UCSD-AML1 (cell line): Measurements from ENCODE around the gene PLB1.

Experiments used
- DNase-seq: peaks from one replicate; lab custom pipeline; 2025; ENCODE audit not compliant: unreplicated experiment; lab: John Stamatoyannopoulos, UW

PLB1 gene, protein sequence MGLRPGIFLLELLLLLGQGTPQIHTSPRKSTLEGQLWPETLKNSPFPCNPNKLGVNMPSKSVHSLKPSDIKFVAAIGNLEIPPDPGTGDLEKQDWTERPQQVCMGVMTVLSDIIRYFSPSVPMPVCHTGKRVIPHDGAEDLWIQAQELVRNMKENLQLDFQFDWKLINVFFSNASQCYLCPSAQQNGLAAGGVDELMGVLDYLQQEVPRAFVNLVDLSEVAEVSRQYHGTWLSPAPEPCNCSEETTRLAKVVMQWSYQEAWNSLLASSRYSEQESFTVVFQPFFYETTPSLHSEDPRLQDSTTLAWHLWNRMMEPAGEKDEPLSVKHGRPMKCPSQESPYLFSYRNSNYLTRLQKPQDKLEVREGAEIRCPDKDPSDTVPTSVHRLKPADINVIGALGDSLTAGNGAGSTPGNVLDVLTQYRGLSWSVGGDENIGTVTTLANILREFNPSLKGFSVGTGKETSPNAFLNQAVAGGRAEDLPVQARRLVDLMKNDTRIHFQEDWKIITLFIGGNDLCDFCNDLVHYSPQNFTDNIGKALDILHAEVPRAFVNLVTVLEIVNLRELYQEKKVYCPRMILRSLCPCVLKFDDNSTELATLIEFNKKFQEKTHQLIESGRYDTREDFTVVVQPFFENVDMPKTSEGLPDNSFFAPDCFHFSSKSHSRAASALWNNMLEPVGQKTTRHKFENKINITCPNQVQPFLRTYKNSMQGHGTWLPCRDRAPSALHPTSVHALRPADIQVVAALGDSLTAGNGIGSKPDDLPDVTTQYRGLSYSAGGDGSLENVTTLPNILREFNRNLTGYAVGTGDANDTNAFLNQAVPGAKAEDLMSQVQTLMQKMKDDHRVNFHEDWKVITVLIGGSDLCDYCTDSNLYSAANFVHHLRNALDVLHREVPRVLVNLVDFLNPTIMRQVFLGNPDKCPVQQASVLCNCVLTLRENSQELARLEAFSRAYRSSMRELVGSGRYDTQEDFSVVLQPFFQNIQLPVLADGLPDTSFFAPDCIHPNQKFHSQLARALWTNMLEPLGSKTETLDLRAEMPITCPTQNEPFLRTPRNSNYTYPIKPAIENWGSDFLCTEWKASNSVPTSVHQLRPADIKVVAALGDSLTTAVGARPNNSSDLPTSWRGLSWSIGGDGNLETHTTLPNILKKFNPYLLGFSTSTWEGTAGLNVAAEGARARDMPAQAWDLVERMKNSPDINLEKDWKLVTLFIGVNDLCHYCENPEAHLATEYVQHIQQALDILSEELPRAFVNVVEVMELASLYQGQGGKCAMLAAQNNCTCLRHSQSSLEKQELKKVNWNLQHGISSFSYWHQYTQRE (N-terminal part only)

DNA sequence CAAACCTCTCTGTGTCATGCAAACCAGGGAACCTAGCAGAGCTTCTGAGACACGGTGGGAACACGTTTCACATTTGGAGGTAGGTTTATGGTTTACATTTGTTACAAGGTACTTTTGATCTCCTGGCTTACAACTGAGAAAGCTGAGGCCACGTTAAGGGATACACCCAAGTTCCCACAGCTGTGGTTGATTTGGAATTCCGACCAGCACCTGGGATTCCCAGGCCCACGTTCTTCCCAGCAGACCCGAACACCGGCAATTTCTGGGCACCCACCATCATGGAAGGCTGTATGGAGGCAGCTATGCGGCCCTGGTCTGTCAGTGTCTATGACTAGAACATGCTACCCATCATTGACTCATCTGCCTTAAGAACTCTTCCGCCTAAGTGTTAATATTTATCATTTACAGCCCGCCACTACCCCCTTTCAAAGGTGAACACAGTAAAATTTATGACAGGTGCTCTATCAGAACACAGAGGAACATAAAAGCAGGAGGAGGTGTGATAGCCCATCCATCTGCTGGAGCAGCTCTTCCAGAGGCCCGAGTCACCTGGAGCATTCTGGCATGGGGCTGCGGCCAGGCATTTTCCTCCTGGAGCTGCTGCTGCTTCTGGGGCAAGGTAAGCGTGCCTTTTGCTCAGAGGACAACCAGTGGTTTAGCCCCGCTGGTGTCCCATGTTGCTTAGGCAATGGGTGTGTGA lies at the start of gene PLB1:
Gene PLB1 (plus strand): TSS at position 510 of the 700 bp plus-strand sequence. CDS start 55 bp downstream, at position 565.
- no peak for DNase-seq

DNA sequence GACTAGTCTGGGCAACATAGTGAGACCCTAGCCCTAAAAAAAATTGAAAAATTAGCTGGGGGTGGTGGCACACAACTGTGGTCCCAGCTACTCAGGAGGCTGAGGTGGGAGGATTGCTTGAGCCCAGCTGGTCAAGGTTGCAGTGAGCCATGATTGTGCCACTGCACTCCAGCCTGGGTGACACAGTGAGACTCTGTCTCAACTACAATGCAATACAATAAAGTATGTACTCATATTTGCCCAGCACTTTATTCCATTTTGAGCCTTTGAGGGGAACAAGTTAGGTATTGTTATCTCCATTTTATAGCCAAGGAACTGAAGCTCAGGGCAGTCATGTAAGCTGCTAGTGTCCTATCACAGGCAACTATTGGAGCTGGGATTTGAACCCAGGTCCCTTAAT lies 49.3 kb upstream of the PLB1 start:
- no peak for DNase-seq

DNA sequence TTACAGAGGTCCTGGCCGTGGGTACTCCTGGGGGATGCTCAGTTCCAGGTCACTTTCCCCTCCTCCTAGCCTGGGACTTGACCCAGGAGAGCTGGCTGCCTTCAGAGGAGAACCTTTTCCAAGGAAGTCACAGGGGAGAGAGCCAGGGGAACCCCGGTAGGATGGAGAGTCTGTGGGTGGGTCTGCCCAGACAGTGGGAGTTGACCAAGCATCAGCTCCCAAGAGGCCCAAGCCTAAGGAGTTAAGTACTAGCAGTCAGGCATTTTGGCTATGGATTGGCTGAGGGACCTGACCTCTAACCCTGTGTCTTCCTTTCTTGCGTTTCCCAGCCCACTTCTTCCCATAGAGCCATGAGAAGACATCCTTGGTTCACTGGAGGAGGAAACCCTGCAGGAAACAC lies 48.8 kb upstream of the PLB1 start:
- DNase-seq, result no peak

DNA sequence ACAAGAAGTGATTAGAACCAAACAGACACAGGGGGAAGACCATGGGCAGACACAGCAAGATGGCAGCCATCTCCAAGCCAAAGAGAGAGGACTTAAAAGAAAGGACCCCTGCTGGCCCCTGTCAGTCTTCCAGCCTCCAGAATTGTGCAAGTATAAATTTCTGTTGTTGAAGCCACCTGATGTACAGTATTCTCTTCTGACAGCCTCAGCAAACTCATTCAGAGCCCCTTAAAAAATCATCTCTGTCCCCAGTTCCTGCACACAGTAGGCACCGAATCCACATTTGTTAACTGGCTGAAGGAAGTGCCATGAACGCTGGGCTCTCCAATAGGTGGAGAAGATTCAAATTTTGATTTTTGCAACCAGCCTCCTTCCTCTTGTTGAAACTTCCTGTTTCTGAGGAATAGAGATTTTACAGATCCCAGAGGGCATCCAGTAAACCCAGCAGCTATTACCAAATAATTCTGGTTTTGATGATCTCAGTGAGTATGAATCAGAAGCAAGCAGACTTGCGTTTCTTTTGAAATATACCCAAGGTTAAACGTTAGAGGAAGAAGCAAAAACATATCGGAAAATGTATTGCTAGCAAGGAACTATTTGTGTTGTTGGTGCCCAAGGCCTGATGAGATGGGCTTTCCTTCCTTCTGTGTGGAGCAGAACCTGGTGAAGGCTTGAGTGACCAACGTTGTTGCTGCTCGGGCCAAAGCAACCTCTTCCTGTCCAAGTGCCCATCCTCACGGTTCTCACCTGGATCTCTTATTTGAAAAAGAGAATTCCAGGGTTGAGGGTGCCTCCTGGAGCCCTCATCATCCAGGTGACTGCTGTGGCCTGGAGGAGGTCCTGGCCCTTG lies 47.7 kb upstream of the PLB1 start:
- no peak for DNase-seq

DNA sequence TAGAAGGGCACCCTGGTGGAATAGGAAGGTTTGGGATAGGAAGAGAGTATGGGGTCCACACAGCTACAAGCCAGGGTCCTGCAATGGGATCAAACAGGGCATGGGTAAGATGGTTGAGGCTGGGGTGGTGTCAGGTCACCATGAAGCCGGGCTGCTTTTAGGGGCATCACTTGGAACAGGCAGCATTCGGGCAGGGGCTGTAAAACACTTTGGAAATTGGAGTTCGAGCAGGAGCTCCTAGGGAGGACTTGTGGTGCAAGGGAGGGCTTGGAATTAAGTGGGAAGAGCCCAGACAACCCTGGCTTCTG lies 47.1 kb upstream of the PLB1 start:
- no peak for DNase-seq

DNA sequence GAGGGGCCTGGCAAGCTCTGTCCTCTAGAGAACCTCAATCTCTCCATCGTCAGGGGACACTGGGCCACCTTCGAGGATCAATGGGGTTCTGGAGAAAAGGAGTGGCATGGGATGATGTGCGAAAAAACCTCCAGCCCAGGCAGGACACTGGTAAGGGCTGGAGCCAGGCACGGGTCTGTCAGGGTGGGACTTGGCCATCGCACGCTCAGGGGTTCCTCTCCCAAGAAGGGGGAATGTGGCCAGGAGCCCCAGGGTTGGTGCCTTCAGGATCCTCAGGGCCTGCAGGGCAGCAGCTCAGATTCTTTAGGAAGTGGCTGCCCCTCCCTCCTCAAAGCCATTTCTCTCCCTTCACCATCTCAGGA lies 46.8 kb upstream of the PLB1 start:
- DNase-seq, result no peak

DNA sequence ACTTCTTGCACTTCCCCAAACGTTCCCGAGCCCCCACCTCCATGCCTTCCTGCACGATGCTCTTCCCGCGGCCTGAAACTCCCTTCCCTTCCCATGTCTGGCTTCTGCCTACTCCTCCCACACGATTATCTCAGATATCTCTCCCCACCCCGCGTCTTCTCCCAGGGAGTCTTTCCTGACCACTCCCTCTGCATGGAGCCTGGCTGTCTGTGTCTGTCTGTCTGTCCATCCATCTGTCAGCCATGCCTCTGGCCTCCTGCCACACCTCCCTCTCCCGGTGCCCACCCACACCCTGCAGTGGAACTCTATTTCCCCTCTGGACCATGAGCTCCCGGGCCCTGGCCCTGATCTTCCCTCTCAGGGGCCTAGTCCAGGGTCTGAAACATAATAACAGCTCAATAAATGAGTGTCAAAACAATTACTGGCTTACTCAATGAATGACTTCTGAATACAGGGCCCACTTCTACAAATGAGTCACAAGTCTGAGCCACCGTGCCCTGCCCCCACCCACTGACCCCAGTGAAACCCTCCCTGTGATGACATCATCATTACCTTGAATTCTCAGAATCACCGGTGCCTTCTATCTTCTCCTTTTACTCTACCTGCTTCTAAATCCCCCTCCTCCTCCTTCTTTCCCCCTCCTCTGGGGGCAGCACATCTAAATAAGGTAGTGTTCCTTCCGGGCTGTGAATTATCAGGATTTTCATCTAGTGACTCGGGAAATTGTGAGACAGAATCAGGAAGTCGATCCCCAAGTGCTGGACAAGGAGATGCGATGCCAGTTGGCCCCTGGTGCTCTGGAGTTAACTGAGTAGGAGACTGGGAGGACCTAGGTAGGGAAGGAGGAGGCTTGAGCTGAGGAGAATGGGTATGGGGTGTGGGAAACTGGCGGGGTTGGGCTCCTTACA lies 46.1 kb upstream of the PLB1 start:
- DNase-seq, result peak; percentile 46

DNA sequence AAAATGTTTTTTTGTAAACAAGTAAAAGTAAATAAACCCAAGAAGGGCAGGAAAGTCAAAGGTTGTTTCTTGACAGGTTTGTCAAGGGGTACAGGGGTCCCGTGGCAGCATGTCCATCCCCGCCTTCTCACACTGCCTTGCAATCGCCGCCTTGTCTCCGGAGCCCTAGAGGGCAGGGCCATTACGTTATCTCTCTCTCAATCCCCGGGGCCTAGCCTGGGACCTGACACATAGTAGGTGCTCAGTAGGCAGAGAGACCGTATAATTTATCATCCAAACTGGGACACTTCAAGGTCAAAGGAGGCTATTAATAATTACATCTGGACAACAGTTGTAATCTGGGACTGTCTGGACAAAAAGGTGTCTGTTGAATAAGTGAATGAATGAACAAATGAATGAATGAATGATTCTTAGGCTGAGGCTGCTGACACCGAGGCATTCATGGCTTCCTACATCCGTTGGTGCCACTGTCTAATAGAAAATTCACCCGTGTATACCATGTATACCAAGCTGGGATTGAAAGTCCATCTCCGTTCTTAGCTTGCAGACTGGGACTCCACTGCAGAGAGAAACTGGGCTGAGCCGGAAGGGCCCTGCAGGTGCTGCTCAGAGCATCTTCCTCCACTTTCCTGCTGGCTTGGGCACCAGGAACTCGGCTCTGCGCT lies 44.8 kb upstream of the PLB1 start:
- DNase-seq, result no peak

DNA sequence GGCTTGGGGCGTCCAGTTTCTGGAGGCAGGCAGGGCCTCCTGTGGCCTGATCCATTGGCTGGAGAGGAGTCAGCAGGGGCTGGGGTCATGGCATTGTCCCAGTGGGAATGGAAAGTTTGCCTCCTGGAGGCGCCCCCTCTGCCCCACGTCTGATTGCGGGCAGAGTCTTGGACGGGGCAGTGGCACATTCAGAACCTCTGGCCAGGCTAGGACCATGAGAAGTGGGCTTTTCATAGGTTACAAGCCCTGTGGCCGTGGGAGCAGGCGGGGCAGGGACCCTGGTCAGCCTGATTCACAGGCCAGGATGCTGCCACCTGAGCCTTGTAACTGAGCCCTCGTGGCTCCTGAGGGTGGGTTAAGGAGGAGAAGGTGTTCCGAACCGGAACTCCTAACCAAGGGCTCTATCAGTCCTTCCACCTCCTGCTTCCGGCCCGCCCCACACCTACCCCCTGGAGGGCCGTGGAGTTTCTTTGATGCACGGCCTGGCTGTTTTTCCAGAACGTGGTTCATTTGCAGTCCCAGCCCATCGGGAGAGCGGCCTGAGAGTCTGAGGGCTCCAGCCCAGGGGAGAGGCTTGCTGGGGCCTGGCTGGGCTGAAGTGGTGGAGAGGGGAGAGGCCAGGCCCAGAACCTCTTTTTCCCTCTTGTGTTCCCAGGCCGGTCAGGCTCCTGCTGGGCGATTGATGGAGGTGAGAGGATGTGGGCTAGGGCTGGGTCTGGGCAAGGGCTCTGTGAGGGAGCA lies 43.9 kb upstream of the PLB1 start:
- no peak for DNase-seq

DNA sequence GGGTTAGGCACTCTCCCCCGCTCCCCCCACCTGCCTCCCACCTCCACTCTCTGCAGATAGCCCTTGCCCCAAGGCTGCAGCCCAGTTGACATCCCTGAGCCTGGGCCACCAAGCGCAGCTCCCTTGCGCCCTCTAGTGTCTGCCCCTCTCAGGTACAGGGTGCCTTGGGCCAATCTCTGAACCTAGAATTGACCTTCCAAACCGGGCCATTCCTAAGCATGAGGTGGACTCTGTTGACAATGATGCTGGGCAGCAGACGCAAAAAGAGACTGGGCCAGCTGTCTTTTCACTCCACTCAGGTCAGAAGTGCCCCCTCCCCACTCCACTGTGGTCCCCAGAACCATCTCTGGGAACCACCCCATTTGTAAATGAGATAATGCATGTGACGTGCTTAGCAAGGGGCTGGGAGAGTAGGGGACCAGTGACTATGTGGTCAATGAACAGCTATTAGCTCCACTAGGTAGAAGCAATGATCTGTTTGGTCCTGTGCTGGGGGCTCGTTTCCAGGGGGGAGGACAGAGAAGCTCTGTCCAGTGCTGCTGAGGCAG lies 43.3 kb upstream of the PLB1 start:
- peak; percentile 83 for DNase-seq

DNA sequence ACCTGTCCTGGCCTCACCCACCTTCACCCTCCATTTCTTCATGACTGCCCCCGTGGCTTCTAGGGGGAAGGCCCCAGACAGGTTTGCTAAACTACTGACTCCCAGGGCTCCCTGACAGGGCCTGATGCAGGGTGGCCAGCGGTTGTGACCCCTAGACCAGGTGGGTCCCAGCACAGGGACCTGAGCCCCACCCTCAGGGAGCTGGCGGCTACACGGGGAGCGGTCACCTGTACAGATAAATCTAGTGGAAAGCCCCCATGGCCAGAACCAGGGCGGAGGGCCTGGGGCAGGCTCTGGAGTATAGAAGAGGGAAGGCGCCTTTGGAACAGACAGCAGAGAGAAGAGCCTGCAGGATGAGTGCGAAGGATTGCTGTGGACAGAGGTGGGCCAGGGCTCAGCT lies 42.5 kb upstream of the PLB1 start:
- DNase-seq, result no peak

DNA sequence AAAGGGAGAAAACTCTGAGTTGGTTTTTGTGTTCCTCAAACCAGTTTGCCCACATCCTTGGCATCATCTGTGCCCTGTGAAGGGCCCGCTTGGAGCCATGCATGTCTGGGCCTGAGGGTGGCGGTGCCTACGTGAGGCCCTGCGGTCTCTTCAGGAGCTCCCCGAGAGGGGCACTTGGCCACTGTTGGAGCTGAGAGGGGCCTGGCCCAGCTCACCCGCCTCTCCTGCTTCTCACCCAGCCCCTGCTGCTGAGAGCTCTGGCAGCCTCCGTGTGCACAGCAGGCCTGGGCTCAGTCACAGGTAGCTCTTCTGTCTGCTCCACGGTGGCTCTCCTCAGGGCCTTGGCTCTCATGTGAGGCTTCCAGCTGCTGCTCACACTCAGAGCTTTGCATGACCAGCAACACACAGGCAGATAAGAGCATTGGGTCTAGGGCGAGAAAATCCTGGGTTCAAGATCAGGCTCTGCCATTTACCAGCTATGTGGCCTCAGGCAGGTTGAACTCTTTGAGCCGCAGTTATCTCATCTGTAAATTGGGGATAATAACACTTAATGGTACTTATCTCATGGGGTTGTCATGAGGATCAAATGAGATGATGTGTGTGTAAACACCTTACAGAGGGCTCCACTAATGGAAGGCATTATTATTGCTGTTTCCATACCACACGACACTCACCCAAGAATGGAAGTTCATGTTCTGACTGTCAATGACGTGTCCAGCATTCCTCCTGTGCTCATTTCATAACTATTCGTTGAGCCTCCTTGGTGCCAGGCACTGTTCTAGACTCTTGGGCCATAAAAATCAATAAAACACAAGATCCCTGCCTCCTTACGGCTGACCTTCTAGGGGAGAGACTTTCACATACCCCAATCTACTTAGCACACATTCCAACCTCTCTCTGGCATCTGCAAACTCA lies 41.6 kb upstream of the PLB1 start:
- DNase-seq, result no peak

DNA sequence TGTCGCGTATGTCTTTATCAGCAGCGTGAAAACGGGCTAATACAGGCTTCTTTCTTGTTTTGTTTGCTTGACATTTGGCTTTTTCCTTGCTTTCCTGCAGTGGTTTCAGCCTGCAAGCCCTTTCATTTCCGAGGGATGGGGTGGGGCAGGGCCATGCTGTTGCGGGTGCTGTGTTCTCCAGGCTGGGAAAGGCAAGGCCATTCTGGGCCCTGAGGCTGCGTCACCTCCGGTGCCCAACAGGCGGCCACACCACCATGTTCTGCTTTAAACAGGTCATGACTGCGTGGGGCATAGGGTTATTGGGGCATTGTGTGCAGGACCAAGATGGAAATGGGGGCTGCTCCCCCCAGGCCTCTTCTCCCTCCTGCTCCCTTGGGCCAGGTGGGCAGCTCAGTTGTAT lies 38.6 kb upstream of the PLB1 start:
- DNase-seq, result no peak

DNA sequence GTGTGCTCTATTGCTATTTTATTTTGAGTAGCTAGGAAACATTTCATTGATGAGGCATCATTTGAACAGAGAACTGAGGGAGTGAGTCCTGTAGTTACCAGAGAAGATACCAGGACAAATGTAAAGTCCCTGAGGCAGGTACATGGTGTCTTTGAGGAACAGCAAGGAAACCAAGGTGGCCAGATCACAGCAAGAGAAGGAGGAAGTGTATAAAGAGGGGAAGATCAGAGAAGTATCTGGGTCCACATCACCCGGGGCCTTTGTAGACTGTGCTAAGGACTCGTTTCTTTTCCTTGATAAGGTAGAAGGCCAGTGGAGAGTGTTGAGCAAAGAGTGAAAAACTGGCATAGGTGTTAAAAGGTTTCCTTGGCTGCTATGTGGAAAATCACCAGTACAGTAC lies 34.8 kb upstream of the PLB1 start:
- DNase-seq, result no peak

DNA sequence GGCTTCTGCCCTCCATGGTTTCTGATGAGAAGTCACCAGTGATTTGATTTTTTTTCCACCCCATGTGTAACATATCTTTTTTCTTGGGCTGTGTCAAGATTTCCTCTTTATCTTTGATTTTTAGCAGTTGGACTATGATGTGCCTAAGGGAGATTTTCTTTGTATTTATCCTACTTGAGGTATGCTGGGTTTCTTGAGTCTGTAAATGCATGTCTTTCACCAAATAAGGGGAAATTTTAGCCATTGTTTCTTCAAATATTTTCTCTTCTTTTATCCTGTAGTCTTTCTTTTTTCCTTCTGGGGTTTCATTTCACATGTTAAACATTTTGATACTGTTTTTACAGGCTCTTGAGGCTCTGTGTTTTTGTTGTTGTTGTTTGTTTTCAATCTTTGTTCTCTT lies 33.7 kb upstream of the PLB1 start:
- DNase-seq, result no peak

DNA sequence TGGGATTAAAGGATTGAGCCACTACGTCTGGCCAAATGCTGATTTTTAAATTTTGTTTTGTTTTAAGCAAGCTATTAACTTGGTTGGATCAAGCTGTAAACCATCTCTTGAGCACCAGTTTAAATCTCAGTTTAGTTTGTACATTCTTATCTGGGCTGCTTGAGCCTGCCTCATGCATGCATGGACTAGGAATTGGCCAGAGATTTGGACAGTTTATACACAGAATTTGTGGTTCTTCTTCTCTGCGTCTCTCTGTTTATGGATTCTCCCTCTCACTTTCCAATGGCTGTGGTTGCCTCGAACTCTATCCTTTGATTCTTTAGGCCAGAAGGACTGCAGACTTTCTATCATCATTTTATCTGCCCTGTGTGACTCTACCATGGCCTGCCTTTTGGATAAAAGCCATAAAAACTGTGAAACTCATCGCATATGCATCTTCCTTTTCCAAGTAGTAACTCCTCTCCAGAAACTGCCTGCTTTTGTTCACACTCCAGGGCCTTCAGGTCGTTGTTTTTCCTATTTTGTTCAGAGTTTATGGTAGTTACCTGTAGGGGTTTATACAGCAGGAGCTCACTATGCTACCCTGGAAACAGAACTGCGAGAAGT lies 32.5 kb upstream of the PLB1 start:
- DNase-seq, result no peak
